ENCODE results near the gene SNCAIP. TPM values are rescaled to one million over a fixed set of nuclear protein-coding genes. Genes with fewer than 3 reads are reported as not detected.

SNCAIP gene
- total and polyA plus RNA-seq, 2 experiments from 2014 or later: 6.1 to 11.9 TPM

DNA sequence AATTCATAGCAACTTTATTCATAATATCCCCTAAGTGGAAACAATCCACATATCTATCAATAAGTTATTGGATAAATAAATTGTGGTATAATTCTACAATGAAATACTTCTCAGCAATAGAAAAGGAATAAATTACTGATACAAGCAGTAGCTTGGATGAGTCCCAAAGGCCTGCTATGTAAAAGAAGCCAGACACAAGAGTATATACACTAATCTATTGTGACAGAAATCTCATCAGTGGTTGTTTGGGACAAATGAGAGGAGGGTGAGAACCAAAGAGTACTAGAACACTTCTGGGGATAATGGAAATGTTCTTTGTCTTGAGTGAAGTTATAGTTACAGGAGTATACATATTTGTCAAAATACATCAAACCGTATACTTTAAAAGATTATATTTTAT, 119.3 kb downstream of the SNCAIP start:
- Mint-ChIP-seq H3K27ac (no peak overlapping the region), H3K9me3 (peaks cover 5% of the 10 kb centered on the region; the same call in 1 of the 3 replicates), H3K4me3 (no peak overlapping the region), H3K27me3 (ENCODE audit: insufficient read depth, low read depth, poor library complexity) (no peaks in the 10 kb centered on the region), H3K4me1 (peaks cover 34% of the 10 kb centered on the region), H3K36me3 (ENCODE audit: low read depth) (peaks cover 12% of the 10 kb centered on the region)
- no peaks in the 10 kb centered on the region for H3F3A ChIP-seq (replicated peaks; ENCODE audit: low read depth)
- H2AFZ ChIP-seq: no peak overlapping the region
- H3K36me3 ChIP-seq (ENCODE audit: insufficient read depth): no peaks in the 10 kb centered on the region
- H3K9me2 ChIP-seq (ENCODE audit: insufficient read depth): no peaks in the 10 kb centered on the region
- no peak overlapping the region for H3K4me2 ChIP-seq
- H3K27ac ChIP-seq (ENCODE audit: low read depth): no peak overlapping the region
- no peak for DNase-seq (ENCODE audit: low spot score)
- ATAC-seq: no peak
- H3K4me1 ChIP-seq (ENCODE audit: insufficient read depth): peaks cover 10% of the 10 kb centered on the region
- H4K20me1 ChIP-seq (replicated peaks; ENCODE audit: insufficient read depth): no peaks in the 10 kb centered on the region
- no peaks in the 10 kb centered on the region for H3K79me2 ChIP-seq (replicated peaks; ENCODE audit: insufficient read depth)
- no peaks in the 10 kb centered on the region for H3K27me3 ChIP-seq (ENCODE audit: insufficient read depth)
- TF ChIP-seq, protein P1, sequence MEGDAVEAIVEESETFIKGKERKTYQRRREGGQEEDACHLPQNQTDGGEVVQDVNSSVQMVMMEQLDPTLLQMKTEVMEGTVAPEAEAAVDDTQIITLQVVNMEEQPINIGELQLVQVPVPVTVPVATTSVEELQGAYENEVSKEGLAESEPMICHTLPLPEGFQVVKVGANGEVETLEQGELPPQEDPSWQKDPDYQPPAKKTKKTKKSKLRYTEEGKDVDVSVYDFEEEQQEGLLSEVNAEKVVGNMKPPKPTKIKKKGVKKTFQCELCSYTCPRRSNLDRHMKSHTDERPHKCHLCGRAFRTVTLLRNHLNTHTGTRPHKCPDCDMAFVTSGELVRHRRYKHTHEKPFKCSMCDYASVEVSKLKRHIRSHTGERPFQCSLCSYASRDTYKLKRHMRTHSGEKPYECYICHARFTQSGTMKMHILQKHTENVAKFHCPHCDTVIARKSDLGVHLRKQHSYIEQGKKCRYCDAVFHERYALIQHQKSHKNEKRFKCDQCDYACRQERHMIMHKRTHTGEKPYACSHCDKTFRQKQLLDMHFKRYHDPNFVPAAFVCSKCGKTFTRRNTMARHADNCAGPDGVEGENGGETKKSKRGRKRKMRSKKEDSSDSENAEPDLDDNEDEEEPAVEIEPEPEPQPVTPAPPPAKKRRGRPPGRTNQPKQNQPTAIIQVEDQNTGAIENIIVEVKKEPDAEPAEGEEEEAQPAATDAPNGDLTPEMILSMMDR (conservative IDR thresholded peaks at IDR 0.05; ENCODE audit: low read depth in 2 of 2): no peak
- TF ChIP-seq NANOG (IDR thresholded peaks at IDR 0.05; ENCODE audit: borderline replicate concordance) (no peak), STAT1 (IDR thresholded peaks at IDR 0.05; ENCODE audit: unreplicated experiment) (no peak), ZNF331 (CRISPR knock-in tag; IDR thresholded peaks at IDR 0.05; ENCODE audit: low read depth) (no peak), EZH2 (IDR thresholded peaks at IDR 0.05; ENCODE audit: low read depth, unreplicated experiment) (no peak), POLR2AphosphoS5 (IDR thresholded peaks at IDR 0.05; ENCODE audit: low read depth) (no peak), JUNB (IDR thresholded peaks at IDR 0.05; ENCODE audit: unreplicated experiment) (no peak), ZNF114 (CRISPR knock-in tag; IDR thresholded peaks at IDR 0.05) (no peak), CREB1 (CRISPR knock-in tag; IDR thresholded peaks at IDR 0.05; ENCODE audit: low read depth) (no peak), EZH2phosphoT487 (IDR thresholded peaks at IDR 0.05; ENCODE audit: unreplicated experiment) (no peak)
- TF ChIP-seq, protein P2, sequence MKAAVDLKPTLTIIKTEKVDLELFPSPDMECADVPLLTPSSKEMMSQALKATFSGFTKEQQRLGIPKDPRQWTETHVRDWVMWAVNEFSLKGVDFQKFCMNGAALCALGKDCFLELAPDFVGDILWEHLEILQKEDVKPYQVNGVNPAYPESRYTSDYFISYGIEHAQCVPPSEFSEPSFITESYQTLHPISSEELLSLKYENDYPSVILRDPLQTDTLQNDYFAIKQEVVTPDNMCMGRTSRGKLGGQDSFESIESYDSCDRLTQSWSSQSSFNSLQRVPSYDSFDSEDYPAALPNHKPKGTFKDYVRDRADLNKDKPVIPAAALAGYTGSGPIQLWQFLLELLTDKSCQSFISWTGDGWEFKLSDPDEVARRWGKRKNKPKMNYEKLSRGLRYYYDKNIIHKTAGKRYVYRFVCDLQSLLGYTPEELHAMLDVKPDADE (IDR thresholded peaks at IDR 0.05): no peak
- TF ChIP-seq, protein P3, sequence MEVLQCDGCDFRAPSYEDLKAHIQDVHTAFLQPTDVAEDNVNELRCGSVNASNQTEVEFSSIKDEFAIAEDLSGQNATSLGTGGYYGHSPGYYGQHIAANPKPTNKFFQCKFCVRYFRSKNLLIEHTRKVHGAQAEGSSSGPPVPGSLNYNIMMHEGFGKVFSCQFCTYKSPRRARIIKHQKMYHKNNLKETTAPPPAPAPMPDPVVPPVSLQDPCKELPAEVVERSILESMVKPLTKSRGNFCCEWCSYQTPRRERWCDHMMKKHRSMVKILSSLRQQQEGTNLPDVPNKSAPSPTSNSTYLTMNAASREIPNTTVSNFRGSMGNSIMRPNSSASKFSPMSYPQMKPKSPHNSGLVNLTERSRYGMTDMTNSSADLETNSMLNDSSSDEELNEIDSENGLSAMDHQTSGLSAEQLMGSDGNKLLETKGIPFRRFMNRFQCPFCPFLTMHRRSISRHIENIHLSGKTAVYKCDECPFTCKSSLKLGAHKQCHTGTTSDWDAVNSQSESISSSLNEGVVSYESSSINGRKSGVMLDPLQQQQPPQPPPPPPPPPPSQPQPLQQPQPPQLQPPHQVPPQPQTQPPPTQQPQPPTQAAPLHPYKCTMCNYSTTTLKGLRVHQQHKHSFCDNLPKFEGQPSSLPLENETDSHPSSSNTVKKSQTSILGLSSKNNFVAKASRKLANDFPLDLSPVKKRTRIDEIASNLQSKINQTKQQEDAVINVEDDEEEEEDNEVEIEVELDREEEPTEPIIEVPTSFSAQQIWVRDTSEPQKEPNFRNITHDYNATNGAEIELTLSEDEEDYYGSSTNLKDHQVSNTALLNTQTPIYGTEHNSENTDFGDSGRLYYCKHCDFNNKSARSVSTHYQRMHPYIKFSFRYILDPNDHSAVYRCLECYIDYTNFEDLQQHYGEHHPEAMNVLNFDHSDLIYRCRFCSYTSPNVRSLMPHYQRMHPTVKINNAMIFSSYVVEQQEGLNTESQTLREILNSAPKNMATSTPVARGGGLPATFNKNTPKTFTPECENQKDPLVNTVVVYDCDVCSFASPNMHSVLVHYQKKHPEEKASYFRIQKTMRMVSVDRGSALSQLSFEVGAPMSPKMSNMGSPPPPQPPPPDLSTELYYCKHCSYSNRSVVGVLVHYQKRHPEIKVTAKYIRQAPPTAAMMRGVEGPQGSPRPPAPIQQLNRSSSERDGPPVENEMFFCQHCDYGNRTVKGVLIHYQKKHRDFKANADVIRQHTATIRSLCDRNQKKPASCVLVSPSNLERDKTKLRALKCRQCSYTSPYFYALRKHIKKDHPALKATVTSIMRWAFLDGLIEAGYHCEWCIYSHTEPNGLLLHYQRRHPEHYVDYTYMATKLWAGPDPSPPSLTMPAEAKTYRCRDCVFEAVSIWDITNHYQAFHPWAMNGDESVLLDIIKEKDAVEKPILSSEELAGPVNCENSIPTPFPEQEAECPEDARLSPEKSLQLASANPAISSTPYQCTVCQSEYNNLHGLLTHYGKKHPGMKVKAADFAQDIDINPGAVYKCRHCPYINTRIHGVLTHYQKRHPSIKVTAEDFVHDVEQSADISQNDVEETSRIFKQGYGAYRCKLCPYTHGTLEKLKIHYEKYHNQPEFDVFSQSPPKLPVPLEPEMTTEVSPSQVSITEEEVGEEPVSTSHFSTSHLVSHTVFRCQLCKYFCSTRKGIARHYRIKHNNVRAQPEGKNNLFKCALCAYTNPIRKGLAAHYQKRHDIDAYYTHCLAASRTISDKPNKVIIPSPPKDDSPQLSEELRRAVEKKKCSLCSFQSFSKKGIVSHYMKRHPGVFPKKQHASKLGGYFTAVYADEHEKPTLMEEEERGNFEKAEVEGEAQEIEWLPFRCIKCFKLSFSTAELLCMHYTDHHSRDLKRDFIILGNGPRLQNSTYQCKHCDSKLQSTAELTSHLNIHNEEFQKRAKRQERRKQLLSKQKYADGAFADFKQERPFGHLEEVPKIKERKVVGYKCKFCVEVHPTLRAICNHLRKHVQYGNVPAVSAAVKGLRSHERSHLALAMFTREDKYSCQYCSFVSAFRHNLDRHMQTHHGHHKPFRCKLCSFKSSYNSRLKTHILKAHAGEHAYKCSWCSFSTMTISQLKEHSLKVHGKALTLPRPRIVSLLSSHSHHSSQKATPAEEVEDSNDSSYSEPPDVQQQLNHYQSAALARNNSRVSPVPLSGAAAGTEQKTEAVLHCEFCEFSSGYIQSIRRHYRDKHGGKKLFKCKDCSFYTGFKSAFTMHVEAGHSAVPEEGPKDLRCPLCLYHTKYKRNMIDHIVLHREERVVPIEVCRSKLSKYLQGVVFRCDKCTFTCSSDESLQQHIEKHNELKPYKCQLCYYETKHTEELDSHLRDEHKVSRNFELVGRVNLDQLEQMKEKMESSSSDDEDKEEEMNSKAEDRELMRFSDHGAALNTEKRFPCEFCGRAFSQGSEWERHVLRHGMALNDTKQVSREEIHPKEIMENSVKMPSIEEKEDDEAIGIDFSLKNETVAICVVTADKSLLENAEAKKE (CRISPR knock-in tag; IDR thresholded peaks at IDR 0.05): no peak
- TF ChIP-seq, protein P4, sequence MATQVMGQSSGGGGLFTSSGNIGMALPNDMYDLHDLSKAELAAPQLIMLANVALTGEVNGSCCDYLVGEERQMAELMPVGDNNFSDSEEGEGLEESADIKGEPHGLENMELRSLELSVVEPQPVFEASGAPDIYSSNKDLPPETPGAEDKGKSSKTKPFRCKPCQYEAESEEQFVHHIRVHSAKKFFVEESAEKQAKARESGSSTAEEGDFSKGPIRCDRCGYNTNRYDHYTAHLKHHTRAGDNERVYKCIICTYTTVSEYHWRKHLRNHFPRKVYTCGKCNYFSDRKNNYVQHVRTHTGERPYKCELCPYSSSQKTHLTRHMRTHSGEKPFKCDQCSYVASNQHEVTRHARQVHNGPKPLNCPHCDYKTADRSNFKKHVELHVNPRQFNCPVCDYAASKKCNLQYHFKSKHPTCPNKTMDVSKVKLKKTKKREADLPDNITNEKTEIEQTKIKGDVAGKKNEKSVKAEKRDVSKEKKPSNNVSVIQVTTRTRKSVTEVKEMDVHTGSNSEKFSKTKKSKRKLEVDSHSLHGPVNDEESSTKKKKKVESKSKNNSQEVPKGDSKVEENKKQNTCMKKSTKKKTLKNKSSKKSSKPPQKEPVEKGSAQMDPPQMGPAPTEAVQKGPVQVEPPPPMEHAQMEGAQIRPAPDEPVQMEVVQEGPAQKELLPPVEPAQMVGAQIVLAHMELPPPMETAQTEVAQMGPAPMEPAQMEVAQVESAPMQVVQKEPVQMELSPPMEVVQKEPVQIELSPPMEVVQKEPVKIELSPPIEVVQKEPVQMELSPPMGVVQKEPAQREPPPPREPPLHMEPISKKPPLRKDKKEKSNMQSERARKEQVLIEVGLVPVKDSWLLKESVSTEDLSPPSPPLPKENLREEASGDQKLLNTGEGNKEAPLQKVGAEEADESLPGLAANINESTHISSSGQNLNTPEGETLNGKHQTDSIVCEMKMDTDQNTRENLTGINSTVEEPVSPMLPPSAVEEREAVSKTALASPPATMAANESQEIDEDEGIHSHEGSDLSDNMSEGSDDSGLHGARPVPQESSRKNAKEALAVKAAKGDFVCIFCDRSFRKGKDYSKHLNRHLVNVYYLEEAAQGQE (IDR thresholded peaks at IDR 0.05; ENCODE audit: unreplicated experiment): no peak
- H3K4me3 ChIP-seq: no peak overlapping the region

Data from GM23338 (cell line).